SIG-M5 (cell line): Measurements from ENCODE around the gene STIP1.

Experiments
- DNase-seq: peaks from one replicate; lab custom pipeline; 2025; lab: John Stamatoyannopoulos, UW

Gene STIP1

GRCh38 chr11:64251016-64251752, 65.2 kb downstream of the STIP1 start, which contains the start of gene PLCB3:
TSS of gene PLCB3 (plus strand) at chr11:64251530. CDS start at chr11:64251650, 120 bp downstream.
- no peak for DNase-seq

- no peak for DNase-seq
These were observed 65.7 kb downstream of the STIP1 start for GRCh38 chr11:64251753-64252002.

GRCh38 chr11:64252003-64252872, 66.3 kb downstream of the STIP1 start:
- DNase-seq, result no peak

GRCh38 chr11:64253043-64253442, 67.1 kb downstream of the STIP1 start:
- DNase-seq, result no peak

GRCh38 chr11:64253481-64253880, 67.5 kb downstream of the STIP1 start:
- DNase-seq, result no peak
